Measurements from ENCODE around the gene PDLIM1. TPM values are rescaled to one million over a fixed set of nuclear protein-coding genes. Genes with fewer than 3 reads are reported as not detected.
"Not testable (repeated sequence)": the region's sequence is repeated elsewhere in the genome, so short reads cannot be mapped to it uniquely, and the experiment has no call there.

Gene PDLIM1
- total RNA-seq, 1 experiment from 2014 or later = 115 TPM

DNA sequence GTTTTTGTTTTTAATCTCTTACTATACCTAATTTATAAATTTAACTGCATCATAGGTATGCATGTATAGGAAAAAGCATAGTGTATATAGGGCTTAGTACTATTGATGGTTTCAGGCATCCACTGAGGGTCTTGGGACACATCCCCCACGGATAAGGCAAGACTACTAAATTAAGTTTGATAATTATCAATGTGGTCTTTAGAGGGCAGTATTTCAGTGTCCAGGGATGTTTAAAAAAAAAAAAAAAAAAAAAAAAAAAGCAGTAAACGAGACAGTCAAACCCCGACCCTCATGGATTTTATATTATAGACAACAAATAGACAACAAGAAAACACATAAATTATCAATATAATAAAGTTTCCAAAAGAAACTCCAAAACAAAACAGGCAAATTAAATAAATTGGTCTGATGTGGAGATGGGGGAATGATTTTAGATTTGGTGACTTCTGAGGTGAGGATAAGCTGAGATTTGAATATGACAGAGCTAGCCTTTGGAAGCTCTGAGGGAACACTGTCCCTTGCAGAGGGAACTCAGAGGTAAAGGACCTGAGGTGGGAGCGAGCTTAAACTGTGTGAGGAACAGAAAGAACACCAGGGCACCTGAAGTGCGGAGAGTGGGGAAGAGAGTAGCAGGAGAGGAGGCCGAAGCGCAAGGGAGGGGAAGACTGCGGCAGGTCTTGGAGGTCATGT lies 82.0 kb downstream of the PDLIM1 start:
- Histone ChIP-seq H3K18ac (ENCODE audit: insufficient read length, low read depth, low read length) (no peak overlapping the region), H4K8ac (replicated peaks; ENCODE audit: insufficient read length, low read depth, low read length) (no peak overlapping the region), H2BK5ac (ENCODE audit: insufficient read length, low read length) (no peak overlapping the region), H2BK20ac (ENCODE audit: low read depth, low read length, poor library complexity, severe bottlenecking) (no peak overlapping the region), H4K5ac (ENCODE audit: insufficient read length, low read depth, low read length) (no peak overlapping the region), H3K79me1 (ENCODE audit: insufficient read depth, low read depth, low read length, poor library complexity, severe bottlenecking) (no peaks in the 10 kb centered on the region), H3T11ph (ENCODE audit: low read length) (no peak overlapping the region), H3K27ac (ENCODE audit: insufficient read length, low read depth, low read length) (no peak overlapping the region), H2BK12ac (ENCODE audit: insufficient read length, low read depth, low read length) (no peak overlapping the region), H3K9me3 (ENCODE audit: control insufficient read depth, low read depth, low read length) (no peaks in the 10 kb centered on the region), H3K79me2 (ENCODE audit: insufficient read depth, low read length) (no peaks in the 10 kb centered on the region), H3K9ac (ENCODE audit: extremely low read depth, insufficient read length, low read length) (peak overlapping the region; percentile 12), H2AK5ac (ENCODE audit: insufficient read length, low read length) (no peak overlapping the region), H3K27me3 (ENCODE audit: insufficient read depth, low read length) (no peaks in the 10 kb centered on the region), H3K23ac (ENCODE audit: insufficient read length, low read depth, low read length) (no peak overlapping the region), H3K23me2 (ENCODE audit: insufficient read length, low read depth, low read length, poor library complexity, severe bottlenecking) (no peaks in the 10 kb centered on the region), H3K56ac (ENCODE audit: insufficient read length, low read depth, low read length) (no peak overlapping the region), H4K20me1 (ENCODE audit: control insufficient read depth, insufficient read depth, insufficient read length) (no peaks in the 10 kb centered on the region), H2AFZ (ENCODE audit: low read length) (no peak overlapping the region), H3K14ac (ENCODE audit: insufficient read depth, low read length) (no peak overlapping the region), H3K4me2 (ENCODE audit: insufficient read depth, insufficient read length, low read length) (no peak overlapping the region), H3K4ac (ENCODE audit: low read depth, low read length) (no peak overlapping the region), H2BK120ac (ENCODE audit: low read depth, low read length, poor library complexity, severe bottlenecking) (no peak overlapping the region), H3K4me1 (ENCODE audit: insufficient read depth, low read length) (peaks cover 3% of the 10 kb centered on the region; the same call in 1 of the 2 replicates), H2BK15ac (ENCODE audit: low read depth, low read length) (no peak overlapping the region), H4K91ac (ENCODE audit: insufficient read length, low read depth, low read length) (no peak overlapping the region)
- TF ChIP-seq CTCF (conservative IDR thresholded peaks at IDR 0.05) = peak; percentile 57
- DNase-seq = peak; percentile 42
- Mint-ChIP-seq H3K4me3 (no peak overlapping the region), H3K9me3 (peaks cover 3 to 8% of the 10 kb centered on the region in 2 experiments; a peak in 3 of 5 replicates), H3K27me3 (ENCODE audit: low read depth) (no peaks in the 10 kb centered on the region), H3K27ac (peak overlapping the region; percentile 28 to 97 (median 92); a peak in 5 of 7 replicates), H3K36me3 (ENCODE audit: insufficient read depth in 1 of 3, low read depth in 3 of 3) (peaks cover 1 to 22% (median 15%) of the 10 kb centered on the region in 3 experiments; a peak in 4 of 7 replicates), H3K4me1 (peaks cover 16 to 21% of the 10 kb centered on the region in 2 experiments)
- no CpG with 5 or more reads among the region's 8 CpGs for WGBS (ENCODE audit: extremely low coverage, insufficient read length, low lambda C conversion rate)

DNA sequence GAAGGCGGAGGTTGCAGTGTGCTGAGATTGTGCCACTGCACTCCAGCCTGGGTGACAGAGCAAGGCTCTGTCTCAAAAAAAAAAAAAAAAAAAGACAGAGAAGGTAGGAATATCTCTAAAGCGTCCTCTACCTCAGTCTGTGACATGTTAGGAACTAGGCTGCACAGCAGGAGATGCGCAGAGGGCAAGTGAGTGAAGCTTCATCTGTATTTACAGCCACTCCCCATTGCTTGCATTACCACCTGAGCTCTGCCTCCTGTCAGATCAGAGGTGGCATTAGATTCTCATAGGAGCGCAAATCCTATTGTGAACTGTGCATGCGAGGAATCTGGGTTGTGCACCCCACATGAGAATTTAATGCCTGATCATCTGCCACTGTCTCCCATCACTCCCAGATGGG lies 87.9 kb downstream of the PDLIM1 start:
- not testable (repeated sequence) for H2BK120ac ChIP-seq (ENCODE audit: low read depth, low read length, poor library complexity, severe bottlenecking); H3K23me2 ChIP-seq (ENCODE audit: insufficient read length, low read depth, low read length, poor library complexity, severe bottlenecking); H3K79me2 ChIP-seq (ENCODE audit: insufficient read depth, low read length); H2BK20ac ChIP-seq (ENCODE audit: low read depth, low read length, poor library complexity, severe bottlenecking); H3K4me1 Mint-ChIP-seq; H3K4ac ChIP-seq (ENCODE audit: low read depth, low read length); H2BK15ac ChIP-seq (ENCODE audit: low read depth, low read length); H3K4me3 Mint-ChIP-seq; H3K4me2 ChIP-seq (ENCODE audit: insufficient read depth, insufficient read length, low read length); H3K9ac ChIP-seq (ENCODE audit: extremely low read depth, insufficient read length, low read length); H2AFZ ChIP-seq (ENCODE audit: low read length); H3T11ph ChIP-seq (ENCODE audit: low read length); H3K27me3 ChIP-seq (ENCODE audit: insufficient read depth, low read length); H3K27ac Mint-ChIP-seq; DNase-seq; H3K18ac ChIP-seq (ENCODE audit: insufficient read length, low read depth, low read length); H3K27me3 Mint-ChIP-seq (ENCODE audit: low read depth); H3K56ac ChIP-seq (ENCODE audit: insufficient read length, low read depth, low read length); H3K23ac ChIP-seq (ENCODE audit: insufficient read length, low read depth, low read length); H2AK5ac ChIP-seq (ENCODE audit: insufficient read length, low read length); H4K8ac ChIP-seq (replicated peaks; ENCODE audit: insufficient read length, low read depth, low read length); H2BK5ac ChIP-seq (ENCODE audit: insufficient read length, low read length); H4K20me1 ChIP-seq (ENCODE audit: control insufficient read depth, insufficient read depth, insufficient read length); H3K9me3 ChIP-seq (ENCODE audit: control insufficient read depth, low read depth, low read length); H2BK12ac ChIP-seq (ENCODE audit: insufficient read length, low read depth, low read length); H4K91ac ChIP-seq (ENCODE audit: insufficient read length, low read depth, low read length); H3K27ac ChIP-seq (ENCODE audit: insufficient read length, low read depth, low read length); H3K79me1 ChIP-seq (ENCODE audit: insufficient read depth, low read depth, low read length, poor library complexity, severe bottlenecking); H4K5ac ChIP-seq (ENCODE audit: insufficient read length, low read depth, low read length); H3K4me1 ChIP-seq (ENCODE audit: insufficient read depth, low read length); H3K14ac ChIP-seq (ENCODE audit: insufficient read depth, low read length); H3K9me3 Mint-ChIP-seq
- peaks cover 1 to 27% (median 18%) of the 10 kb centered on the region in 3 experiments; a peak in 6 of 7 replicates for H3K36me3 Mint-ChIP-seq (ENCODE audit: insufficient read depth in 1 of 3, low read depth in 3 of 3)
- WGBS (ENCODE audit: extremely low coverage, insufficient read length, low lambda C conversion rate) = no CpG with 5 or more reads among the region's 5 CpGs
